Measurements from ENCODE around the gene DTWD1. TPM values are rescaled to one million over a fixed set of nuclear protein-coding genes. Genes with fewer than 3 reads are reported as not detected.
"Not testable (repeated sequence)": the region's sequence is repeated elsewhere in the genome, so short reads cannot be mapped to it uniquely, and the experiment has no call there.

DTWD1 gene
- total RNA-seq, 1 experiment from 2014 or later = 32.5 TPM

- TF ChIP-seq E2F5 (CRISPR knock-in tag; IDR thresholded peaks at IDR 0.05) = no peak
- no peak for TF ChIP-seq EMX1 (CRISPR knock-in tag; IDR thresholded peaks at IDR 0.05)
- TF ChIP-seq ZSCAN18 (CRISPR knock-in tag; IDR thresholded peaks at IDR 0.05) = no peak
- no peak for TF ChIP-seq ETV6 (CRISPR knock-in tag; IDR thresholded peaks at IDR 0.05)
- no peak for TF ChIP-seq CREB1 (CRISPR knock-in tag; IDR thresholded peaks at IDR 0.05)
These were observed 76.3 kb downstream of the DTWD1 start (continued) for GRCh38 chr15:49697121-49697520.

- DNase-seq (ENCODE audit: low spot score); ATAC-seq; H3K27me3 Mint-ChIP-seq (ENCODE audit: low read depth); H3K27ac Mint-ChIP-seq; CTCF ChIA-PET; POLR2A ChIA-PET; H3K36me3 Mint-ChIP-seq; H3K9me3 Mint-ChIP-seq; H3K4me1 Mint-ChIP-seq; H3K4me3 Mint-ChIP-seq: not testable (repeated sequence)
These were observed 82.1 kb downstream of the DTWD1 start for GRCh38 chr15:49702982-49703381.

Other genes with a start within 250 kb of the DTWD1 start
- gene FGF7, start 197.8 kb upstream of the DTWD1 start, total RNA-seq (2021) = 0.11 to 0.15 TPM (median 0.11 TPM) in 3 replicates
- 4.9 to 6.8 TPM (median 5.0 TPM) in 3 replicates for gene FAM227B, start 230 bp upstream of the DTWD1 start, total RNA-seq (2021)

All from WTC11 (cell line).